Uterus (tissue), 2 donors: ENCODE results near the gene COL13A1.

Experiments used
- POLR2A ChIP-seq, 2 donors: fragments of 450-650 bp; IDR thresholded peaks; one replicate each; pipeline ENCODE4 v1.6.1; 2016; ENCODE audit warnings: antibody characterized with exemption in 2 of 2, mild to moderate bottlenecking in 1 of 2, moderate library complexity in 1 of 2
- TF ChIP-seq, protein P1 (sequence below), 4 experiments: fragments of 200-600 bp in 2 of 4; fragments of 450-650 bp in 2 of 4; sonication (generic) in 2 of 4; IDR thresholded peaks; one replicate each; pipeline ENCODE4 v1.5.1; 2016 to 2019; ENCODE audit warnings: antibody characterized with exemption in 4 of 4, mild to moderate bottlenecking in 2 of 4, moderate library complexity in 1 of 4

DNA sequence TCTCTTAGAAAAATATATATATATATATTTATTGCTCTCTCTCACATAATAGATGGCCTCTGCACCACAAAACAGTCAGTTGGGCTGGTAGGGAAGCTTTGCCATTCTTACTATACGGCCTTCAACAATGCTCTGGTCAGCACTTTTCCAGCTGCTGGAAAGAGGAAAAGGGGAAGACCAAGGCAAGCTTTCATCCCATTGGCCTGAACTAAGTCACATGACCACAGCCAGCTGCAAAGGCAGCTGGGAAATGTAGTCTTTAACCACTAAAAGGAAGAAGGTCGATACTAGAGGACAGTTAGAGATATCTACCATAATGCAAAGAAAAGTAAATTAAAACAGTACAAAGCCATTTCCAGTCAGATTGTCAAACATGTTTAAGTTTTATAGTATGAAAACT lies 192.6 kb downstream of the COL13A1 start:
- TF ChIP-seq, protein P1, sequence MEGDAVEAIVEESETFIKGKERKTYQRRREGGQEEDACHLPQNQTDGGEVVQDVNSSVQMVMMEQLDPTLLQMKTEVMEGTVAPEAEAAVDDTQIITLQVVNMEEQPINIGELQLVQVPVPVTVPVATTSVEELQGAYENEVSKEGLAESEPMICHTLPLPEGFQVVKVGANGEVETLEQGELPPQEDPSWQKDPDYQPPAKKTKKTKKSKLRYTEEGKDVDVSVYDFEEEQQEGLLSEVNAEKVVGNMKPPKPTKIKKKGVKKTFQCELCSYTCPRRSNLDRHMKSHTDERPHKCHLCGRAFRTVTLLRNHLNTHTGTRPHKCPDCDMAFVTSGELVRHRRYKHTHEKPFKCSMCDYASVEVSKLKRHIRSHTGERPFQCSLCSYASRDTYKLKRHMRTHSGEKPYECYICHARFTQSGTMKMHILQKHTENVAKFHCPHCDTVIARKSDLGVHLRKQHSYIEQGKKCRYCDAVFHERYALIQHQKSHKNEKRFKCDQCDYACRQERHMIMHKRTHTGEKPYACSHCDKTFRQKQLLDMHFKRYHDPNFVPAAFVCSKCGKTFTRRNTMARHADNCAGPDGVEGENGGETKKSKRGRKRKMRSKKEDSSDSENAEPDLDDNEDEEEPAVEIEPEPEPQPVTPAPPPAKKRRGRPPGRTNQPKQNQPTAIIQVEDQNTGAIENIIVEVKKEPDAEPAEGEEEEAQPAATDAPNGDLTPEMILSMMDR (IDR thresholded peaks at IDR 0.05) = no peak
- no peak for TF ChIP-seq POLR2A (IDR thresholded peaks at IDR 0.05)
